Activated T-helper 1 cell treated with Interleukin-2 at 50 U/mL for 16 hours (primary cell): ENCODE data around the gene DERA.
"Not testable (repeated sequence)": the region's sequence is repeated elsewhere in the genome, so short reads cannot be mapped to it uniquely, and the experiment has no call there.

Experiments used
- DNase-seq: peaks from one replicate; pipeline ENCODE4 v3.0.0-alpha.2; 2020; ENCODE audit warnings: low read depth

The DERA gene

DNA sequence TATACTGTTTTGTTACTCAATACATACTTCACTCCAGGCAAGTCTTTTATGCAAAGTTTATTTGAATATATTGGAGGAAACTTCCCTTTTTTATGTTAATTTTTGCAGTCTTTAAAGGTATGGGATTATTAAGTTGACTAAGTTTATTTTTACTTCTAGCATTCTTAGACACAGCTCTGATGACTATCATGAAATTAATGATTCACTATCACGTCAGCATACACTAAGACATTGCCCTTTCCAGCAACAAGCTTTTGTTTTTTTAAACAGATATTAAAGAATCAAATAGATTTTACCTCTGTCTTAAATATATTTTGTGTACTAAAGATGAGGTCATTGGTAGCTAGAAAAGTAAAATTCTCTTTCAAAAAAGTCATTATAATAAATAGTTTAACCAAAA is 52.1 kb downstream of the DERA start:
- DNase-seq = no peak

DNA sequence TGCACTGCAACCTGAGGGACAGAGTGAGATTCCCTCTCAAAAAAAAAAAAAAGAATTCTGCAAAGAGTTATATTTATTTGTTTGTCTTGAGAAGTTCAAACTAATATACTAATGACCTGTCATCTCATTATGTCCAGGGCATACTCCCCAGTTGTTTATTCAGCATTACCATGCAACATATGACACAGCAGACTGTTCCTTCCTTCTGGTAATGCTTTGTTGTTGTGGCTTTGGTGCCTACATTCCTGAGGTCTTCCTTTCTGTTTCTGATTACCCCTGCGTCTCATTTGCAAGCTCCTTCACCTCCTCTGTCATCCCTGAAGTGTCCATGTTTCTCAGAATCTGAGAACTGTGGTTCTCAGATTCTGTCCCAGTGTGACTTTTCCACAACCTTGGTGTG is 55.3 kb downstream of the DERA start:
- DNase-seq = no peak

- DNase-seq = not testable (repeated sequence)
Observed at GRCh38 chr12:15967053-15967452, 55.9 kb downstream of the DERA start.

DNA sequence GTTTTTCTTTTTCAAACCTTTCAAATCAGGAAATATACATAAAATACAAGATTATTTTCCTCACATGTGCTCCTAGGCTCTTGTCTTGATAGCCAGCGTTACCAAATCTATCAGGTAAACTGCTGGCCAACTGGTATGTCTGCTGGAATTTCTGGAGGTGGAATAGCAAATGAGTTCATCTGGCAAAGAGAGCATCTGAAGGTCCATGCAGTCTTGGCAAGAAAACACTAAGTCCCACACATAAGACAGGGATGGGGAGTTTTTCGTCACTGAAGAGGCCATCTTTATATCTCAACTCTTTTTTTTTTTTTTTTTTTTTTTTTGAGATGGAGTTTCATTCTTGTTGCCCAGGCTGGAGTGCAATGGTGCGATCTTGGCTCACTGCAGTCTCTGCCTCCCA is 60.1 kb downstream of the DERA start:
- no peak for DNase-seq

- no peak for DNase-seq
Observed at GRCh38 chr12:15972894-15973293, 61.8 kb downstream of the DERA start.

GRCh38 chr12:15977999-15978951 is 67.1 kb downstream of the DERA start:
- DNase-seq = no peak

DNA sequence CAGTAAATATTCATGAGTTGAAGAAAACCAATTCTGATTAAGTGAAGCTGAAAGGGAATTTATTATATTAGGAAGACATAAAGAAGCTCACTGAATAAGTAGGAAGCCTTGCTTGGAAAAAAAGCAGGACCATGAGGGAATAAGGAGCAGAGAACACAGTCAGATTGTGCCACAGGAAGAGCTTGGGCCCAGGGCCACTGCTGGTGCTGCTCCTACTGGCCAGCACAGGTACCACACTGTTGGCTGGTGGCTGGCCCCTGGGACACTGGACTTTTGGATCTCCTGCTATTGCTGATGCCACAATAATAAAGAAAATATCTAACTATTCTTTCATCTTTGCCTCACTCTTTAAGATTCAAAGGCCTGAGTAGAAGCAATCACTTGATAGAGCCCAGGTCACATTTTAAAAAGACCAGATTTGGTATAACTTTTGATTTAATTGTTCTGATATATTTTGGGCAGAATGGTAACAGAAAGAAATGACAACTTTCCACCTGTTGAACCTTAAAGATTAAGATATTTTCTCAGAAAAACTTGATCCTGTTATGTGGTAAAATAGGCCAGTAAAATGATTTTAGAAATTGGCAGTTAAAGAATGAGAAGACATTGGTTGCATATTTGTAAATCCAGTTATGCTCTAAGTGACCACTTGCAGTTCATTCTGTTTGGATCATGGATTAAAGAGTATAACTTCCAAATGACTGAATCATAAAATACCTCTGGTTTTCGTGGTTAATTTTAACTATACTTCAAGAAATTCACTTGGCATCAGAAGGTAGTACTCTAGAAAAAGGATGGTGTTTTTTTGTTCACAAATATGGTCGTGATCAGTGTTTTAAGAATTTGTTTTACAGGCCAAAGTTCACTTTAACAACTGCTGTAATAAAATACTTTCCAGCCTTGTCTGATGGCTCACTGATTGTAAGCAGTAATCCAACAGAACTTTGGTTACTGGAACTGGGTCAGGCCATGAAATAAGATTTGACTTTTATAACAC is 68.3 kb downstream of the DERA start:
- DNase-seq = no peak

DNA sequence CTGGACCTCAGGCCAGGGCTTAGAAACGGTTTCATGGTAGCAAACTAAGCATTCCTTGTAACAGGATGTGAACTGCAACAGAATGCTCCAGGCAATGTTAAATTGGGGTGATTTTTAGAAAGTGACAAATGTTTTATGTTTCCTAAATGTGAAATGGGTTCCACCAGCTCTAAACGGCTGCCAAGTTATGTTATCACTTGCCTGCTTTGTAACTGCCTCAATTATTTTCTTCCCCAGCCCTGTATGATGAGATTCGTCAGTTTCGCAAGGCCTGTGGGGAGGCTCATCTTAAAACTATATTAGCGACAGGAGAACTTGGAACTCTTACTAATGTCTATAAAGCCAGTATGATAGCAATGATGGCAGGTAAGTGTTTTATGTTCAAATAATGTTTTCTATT is 70.9 kb downstream of the DERA start:
- no peak for DNase-seq

DNA sequence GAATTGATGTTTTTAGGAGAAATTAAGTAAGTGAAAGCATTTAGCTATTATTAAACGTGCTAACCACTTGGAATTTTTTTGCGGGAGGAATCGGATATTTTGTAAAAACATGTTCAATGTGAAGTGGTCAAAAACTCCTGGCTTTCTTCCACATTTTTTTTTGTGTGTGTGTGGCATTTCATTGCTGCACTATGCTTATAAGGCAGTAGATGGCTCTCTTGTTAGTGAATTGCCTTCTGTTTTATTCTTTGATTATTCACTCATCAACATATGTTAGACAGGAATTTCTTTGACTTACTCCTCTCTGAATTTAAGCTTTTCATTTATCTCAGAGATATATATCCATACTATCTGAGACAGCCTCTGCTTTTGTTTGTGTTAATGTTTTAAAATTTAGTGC is 71.3 kb downstream of the DERA start:
- DNase-seq = no peak

DNA sequence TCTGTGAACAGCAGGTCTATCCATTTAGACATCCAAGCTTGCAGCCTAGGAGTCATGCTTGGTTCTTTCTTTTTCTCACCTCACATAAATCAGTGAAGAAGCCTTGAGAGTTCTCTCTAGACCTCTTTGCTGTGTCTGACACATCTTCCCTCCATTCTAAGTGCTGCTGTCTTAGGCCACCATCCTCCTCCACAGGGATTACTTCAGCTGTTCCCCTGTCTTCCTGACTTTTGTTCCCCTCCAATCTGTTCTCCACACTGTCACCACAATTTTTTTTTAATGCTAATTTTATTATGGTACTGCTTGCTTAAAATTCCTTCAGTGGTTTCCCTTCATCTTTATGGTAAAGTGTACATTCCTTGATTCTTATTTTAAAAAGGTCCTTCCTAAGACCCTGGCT is 71.8 kb downstream of the DERA start:
- no peak for DNase-seq

DNA sequence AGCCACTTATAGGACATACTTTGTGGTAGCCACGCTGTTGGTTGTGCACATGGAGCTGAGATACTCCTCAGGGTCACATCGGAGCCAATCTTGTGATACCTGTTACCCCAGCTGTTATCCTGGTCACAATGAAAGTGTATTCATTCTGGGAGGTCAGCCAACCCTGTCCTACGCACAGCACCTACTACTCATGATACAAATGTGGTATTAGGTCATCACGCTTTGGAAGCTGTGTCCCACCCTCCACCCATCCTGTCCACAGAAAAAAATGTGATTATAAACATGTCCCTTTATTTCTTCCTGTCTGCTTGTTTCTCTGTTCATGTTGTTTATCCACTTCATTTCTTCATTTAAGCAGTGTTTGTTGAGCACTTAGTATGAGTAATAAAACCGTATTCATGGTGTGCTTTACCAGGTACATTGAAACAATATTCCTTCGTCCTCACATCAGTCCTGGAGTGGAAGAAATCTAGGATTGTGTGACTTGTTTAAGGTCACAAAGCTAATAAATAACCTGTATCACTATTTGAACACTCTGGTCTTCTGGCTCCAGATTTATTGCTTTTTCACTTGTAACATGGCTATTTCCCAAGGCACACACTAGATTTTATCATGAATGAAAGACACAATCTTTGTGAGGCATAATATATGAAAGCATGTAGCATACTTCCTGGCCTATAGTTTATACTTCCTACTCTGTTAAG is 73.1 kb downstream of the DERA start:
- DNase-seq = no peak

- DNase-seq = no peak
Observed at GRCh38 chr12:15984963-15985362, 73.8 kb downstream of the DERA start.

- DNase-seq = no peak
Observed at GRCh38 chr12:15987696-15988095, 76.6 kb downstream of the DERA start.

DNA sequence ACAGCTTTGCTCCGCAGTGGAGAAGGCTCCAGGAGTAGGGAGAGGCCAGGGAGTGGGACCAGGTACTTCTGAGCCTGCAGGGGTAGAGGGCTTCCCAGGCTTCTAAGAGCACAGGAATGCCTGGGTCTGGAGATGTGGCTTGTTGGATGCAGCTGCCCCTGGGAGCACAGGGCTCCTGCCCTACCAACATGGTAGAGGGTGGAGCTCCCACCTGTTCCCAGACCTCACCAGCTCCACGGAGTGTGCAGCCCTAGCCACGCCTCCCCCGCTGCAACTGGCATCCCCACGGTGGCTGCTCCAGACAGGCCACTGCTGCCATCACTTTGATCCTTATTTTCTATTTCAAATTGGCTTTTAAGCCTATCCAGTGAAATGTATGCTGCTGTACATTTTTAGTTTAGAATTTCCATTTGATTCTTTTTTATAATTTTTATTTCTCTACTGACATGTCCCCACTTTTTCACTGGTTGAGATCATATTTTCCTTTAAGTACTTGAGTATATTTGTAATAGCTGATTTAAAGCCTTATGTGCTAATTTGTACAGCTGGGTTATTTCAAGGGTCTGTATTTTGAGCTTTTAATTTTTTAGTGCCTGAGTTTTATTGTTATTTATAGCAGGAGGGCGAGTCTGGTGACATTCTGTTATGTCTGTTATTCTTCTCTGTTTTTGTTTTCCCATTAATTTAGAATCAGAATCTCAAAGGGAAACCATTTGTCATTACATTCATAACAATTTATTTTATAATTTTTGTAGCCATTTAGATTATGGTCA is 78.0 kb downstream of the DERA start:
- DNase-seq = no peak

GRCh38 chr12:15995801-15996200 is 84.7 kb downstream of the DERA start:
- DNase-seq = no peak

DNA sequence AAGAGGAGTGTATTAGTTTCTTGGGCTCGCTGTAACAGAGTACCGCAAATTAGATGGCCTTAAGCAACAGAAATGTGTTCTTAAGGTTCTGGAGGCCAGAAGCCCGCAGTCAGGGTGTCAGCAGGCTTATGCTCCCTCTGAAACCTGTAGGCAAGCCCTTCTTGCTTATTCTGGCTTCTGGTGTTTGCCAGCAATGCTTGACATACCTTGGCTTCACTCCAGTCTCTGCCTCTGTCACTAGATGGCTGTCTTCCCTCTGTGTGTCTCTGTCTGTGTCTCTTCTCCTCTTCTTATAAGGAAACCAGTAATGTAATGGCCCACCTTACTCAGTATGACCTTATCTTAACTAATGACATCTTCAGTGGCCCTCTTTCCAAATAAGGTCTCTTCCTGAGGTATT is 85.1 kb downstream of the DERA start:
- DNase-seq = no peak

GRCh38 chr12:15996948-15997347 is 85.8 kb downstream of the DERA start:
- DNase-seq = no peak

- no peak for DNase-seq
Observed at GRCh38 chr12:15997910-15998309, 86.8 kb downstream of the DERA start.

DNA sequence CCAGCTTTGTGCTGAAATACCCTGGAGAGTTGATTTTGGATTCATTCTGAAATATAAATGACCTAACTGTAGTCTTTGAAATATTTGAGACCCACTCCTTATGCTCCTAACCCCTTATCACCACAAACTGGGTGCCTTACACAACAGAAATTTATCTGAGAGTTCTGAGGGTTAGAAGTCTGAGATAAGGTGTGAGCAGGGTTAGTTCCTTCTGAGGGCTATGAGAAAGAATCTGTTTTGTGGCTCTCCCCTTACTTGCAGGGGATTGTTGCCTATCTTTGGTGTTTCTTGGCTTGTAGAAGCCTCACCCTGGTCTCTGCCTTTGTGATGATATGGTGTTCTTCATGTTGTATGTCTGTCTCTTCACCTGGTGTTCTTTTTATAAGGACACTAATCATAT is 91.7 kb downstream of the DERA start:
- no peak for DNase-seq

GRCh38 chr12:16003460-16003859 is 92.3 kb downstream of the DERA start:
- no peak for DNase-seq

DNA sequence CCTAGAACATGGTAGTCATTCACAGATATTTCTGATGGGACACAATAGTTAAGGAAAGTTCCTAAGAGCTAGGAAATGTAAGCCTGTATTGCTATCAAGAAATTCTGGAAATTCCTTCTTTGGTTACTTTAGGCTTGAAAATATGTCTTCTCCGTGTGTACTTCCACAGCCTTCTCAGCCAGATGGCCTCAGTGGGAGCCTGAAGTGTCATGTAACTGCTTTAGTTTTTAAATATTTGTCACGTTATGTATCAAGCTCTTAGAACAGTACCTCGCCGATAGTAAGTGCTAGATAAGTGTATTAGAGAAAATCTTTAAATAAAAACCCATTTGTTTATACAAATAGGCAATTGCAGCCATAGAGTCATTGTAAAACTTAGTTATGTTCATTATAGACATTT is 95.6 kb downstream of the DERA start:
- DNase-seq = no peak
